Activated CD8-positive, alpha-beta T cell treated with anti-CD3 and anti-CD28 coated beads, Interleukin-2, amount 10 ng/mL, durations not matched to agents 7 days and 5 days (primary cell): ENCODE data around the gene MYPN. TPM values are rescaled to one million over a fixed set of nuclear protein-coding genes. Genes with fewer than 3 reads are reported as not detected.

Source experiments
- ATAC-seq: fragments of 150-1000 bp; cut with Tn5 transposase; one replicate; pipeline ENCODE4 v1.10.0; 2021; ENCODE audit warnings: moderate library complexity
- CTCF ChIA-PET: fragments of 350-600 bp; sonication (Branson Sonifier 250); formaldehyde crosslinking; loops from one replicate; lab custom pipeline; 2021; ENCODE audit warnings: antibody characterized with exemption; lab: Charles Lee
- POLR2A ChIA-PET: fragments of 350-600 bp; sonication (Branson Sonifier 250); formaldehyde crosslinking; loops from one replicate; lab custom pipeline; 2021; ENCODE audit warnings: antibody characterized with exemption; lab: Charles Lee
- DNase-seq: peaks from one replicate; pipeline ENCODE4 v3.0.0-alpha.2; 2020
- H3K27ac Mint-ChIP-seq: one replicate; pipeline ENCODE4 v1.8.0; 2021; ENCODE audit warnings: mild to moderate bottlenecking, mixed read lengths
- H3K27me3 Mint-ChIP-seq: one replicate; pipeline ENCODE4 v1.8.0; 2021; ENCODE audit warnings: low read depth, mixed read lengths
- H3K36me3 Mint-ChIP-seq: one replicate; pipeline ENCODE4 v1.8.0; 2021; ENCODE audit warnings: low read depth, mixed read lengths
- H3K4me1 Mint-ChIP-seq: one replicate; pipeline ENCODE4 v1.8.0; 2021; ENCODE audit warnings: low read depth, mixed read lengths
- H3K4me3 Mint-ChIP-seq: one replicate; pipeline ENCODE4 v1.8.0; 2021; ENCODE audit warnings: mild to moderate bottlenecking, mixed read lengths
- H3K9me3 Mint-ChIP-seq: one replicate; pipeline ENCODE4 v1.8.0; 2022; ENCODE audit warnings: mixed read lengths; ENCODE audit not compliant: insufficient read depth
- total RNA-seq, 2 experiments: library from RNA; stranded (reverse); gene quantifications; one replicate each; pipeline ENCODE4 v1.2.3, GENCODE V29; 2021

The MYPN gene
- total RNA-seq, 2 experiments from 2014 or later, result not detected

DNA sequence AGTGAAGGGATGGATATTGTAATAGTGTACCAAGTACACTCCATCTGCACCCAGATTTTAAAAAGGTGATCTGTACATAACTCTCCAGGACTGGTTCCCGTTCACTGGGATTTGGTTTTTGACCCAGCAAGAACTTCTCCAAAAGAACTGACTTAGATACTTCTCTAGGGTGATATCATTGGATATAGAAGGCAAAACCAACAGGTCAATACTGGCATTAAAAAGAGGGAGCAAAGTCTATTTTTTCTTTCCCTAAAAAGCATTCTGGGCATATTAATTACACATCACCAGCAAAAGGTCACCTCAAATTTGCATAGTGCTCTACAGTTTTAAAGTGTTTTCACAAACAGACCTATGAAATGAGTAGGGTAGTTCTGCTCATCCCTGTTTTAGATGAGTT lies 3.5 kb downstream of the MYPN start:
- no peaks in the 10 kb centered on the region for H3K4me1 Mint-ChIP-seq
- no peak overlapping the region for H3K4me3 Mint-ChIP-seq
- ChIA-PET CTCF (no interaction called here), POLR2A (no interaction called here)
- H3K27me3 Mint-ChIP-seq, result peaks cover 15% of the 10 kb centered on the region
- H3K9me3 Mint-ChIP-seq, result no peaks in the 10 kb centered on the region
- H3K27ac Mint-ChIP-seq, result no peak overlapping the region
- DNase-seq (no peak), ATAC-seq (no peak)
- no peaks in the 10 kb centered on the region for H3K36me3 Mint-ChIP-seq

DNA sequence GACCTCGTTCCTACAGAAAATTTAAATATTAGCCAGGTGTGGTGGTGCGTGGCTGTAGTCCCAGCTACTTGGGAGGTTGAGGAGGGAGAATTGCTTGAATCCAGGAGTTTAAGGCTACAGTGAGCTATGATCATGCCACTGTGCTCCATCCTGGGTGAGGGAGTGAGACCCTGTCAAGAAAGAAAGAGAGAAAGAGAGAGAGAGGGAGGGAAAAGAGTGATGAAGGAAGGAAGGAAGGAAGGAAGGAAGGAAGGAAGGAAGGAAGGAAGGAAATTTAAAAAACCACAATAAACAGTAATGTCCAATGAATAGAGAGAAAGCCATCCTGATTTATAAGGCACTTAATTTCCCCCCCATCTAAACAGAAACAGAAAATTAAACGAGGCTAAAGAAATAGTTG lies 9.4 kb downstream of the MYPN start:
- no peaks in the 10 kb centered on the region for H3K4me1 Mint-ChIP-seq
- peaks cover 12% of the 10 kb centered on the region for H3K27me3 Mint-ChIP-seq
- ATAC-seq (no peak), DNase-seq (no peak)
- no peaks in the 10 kb centered on the region for H3K36me3 Mint-ChIP-seq
- H3K9me3 Mint-ChIP-seq, result no peaks in the 10 kb centered on the region
- no peak overlapping the region for H3K27ac Mint-ChIP-seq
- H3K4me3 Mint-ChIP-seq, result no peak overlapping the region
- POLR2A ChIA-PET, result no interaction called here
- CTCF ChIA-PET, result no interaction called here

DNA sequence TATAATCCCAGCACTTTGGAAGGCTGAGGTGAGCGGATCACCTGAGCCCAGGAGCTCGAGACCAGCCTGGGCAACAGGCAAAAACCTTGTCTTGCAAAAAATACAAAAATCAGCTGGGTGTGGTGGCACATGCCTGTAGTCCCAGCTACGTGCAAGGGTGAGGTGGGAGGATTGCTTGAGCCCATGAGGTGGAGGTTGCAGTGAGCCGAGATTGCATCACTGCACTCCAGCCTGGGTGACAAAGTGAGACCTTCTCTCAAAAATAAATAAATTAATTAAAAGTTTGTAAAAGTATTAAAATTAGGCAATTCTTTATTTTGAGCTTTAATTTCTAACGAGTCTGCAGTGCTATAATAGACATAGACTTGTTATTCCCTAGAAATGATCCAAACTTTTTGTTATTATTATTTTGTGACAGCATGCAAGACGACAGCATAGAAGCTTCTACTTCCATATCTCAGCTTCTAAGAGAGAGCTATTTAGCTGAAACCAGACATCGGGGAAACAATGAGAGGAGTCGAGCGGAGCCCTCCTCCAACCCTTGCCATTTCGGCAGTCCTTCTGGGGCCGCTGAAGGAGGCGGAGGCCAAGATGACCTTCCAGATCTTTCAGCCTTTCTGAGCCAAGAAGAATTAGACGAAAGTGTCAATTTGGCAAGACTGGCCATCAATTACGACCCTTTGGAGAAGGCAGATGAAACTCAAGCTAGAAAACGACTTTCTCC lies 11.9 kb downstream of the MYPN start:
- no peak for ATAC-seq
- POLR2A ChIA-PET, result no interaction called here
- Mint-ChIP-seq H3K36me3 (no peaks in the 10 kb centered on the region), H3K4me3 (no peak overlapping the region), H3K27ac (no peak overlapping the region), H3K9me3 (no peaks in the 10 kb centered on the region), H3K4me1 (no peaks in the 10 kb centered on the region), H3K27me3 (peaks cover 13% of the 10 kb centered on the region)
- CTCF ChIA-PET, result no interaction called here
- no peak for DNase-seq

DNA sequence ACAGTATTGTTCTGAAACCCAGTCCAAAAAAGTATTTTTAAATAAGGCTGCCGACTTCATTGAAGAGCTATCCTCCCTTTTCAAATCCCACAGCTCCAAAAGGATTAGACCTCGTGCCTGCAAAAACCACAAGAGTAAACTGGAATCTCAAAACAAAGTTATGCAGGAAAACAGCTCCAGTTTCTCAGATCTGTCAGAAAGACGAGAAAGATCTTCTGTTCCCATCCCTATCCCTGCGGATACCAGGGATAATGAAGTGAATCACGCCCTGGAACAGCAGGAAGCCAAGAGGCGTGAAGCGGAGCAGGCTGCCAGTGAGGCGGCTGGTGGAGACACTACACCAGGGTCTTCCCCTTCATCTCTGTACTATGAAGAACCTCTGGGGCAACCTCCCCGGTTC lies 12.6 kb downstream of the MYPN start:
- no peaks in the 10 kb centered on the region for H3K4me1 Mint-ChIP-seq
- CTCF ChIA-PET, result no interaction called here
- POLR2A ChIA-PET, result no interaction called here
- H3K27ac Mint-ChIP-seq, result no peak overlapping the region
- H3K36me3 Mint-ChIP-seq, result no peaks in the 10 kb centered on the region
- no peak overlapping the region for H3K4me3 Mint-ChIP-seq
- ATAC-seq (no peak), DNase-seq (no peak)
- no peaks in the 10 kb centered on the region for H3K9me3 Mint-ChIP-seq
- peaks cover 17% of the 10 kb centered on the region for H3K27me3 Mint-ChIP-seq

DNA sequence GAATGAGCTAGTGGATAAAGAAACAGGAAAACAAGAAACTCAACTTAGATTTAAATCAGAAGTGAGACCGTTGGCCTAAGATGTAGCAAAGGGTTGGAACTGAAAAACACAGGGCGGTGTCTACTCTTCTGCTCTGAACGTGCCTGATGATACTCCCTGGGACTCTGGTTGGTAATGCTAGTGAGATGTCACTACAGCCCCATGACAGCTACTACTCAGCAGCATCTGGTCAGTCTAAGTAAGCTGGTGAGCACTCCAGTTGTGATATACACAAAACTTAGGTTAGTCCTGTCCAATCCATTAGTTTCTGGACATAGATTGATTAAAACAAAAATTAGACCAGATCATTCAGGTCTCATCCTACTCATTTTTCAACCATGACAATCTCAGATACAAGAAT lies 15.4 kb downstream of the MYPN start:
- Mint-ChIP-seq H3K4me1 (no peaks in the 10 kb centered on the region), H3K36me3 (no peaks in the 10 kb centered on the region), H3K4me3 (no peak overlapping the region), H3K27me3 (peaks cover 13% of the 10 kb centered on the region), H3K27ac (no peak overlapping the region), H3K9me3 (no peaks in the 10 kb centered on the region)
- ATAC-seq (no peak), DNase-seq (no peak)
- POLR2A ChIA-PET, result no interaction called here
- CTCF ChIA-PET, result no interaction called here

DNA sequence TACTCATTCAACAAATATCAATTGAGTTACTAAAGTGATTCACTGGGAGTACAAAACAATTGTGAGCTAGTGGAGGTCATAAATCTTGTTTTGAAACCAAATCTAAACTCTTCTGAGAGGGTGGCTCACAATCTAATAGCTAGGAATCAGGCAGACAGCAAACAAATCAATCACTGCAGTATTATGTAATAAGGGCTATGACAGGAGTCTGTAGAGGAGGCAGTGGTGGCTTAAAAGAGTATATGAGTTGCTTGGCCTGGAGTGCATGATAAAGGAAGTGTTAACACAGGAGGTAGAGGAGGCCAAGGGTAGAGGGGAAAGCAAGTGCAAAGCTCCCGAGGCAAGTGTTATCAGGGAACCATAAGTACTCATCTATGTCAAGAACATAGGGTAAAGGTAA lies 16.5 kb downstream of the MYPN start:
- Mint-ChIP-seq H3K9me3 (no peaks in the 10 kb centered on the region), H3K36me3 (no peaks in the 10 kb centered on the region), H3K4me1 (no peaks in the 10 kb centered on the region), H3K4me3 (no peak overlapping the region), H3K27me3 (peaks cover 13% of the 10 kb centered on the region), H3K27ac (no peak overlapping the region)
- ChIA-PET POLR2A (no interaction called here), CTCF (no interaction called here)
- ATAC-seq (no peak), DNase-seq (no peak)

DNA sequence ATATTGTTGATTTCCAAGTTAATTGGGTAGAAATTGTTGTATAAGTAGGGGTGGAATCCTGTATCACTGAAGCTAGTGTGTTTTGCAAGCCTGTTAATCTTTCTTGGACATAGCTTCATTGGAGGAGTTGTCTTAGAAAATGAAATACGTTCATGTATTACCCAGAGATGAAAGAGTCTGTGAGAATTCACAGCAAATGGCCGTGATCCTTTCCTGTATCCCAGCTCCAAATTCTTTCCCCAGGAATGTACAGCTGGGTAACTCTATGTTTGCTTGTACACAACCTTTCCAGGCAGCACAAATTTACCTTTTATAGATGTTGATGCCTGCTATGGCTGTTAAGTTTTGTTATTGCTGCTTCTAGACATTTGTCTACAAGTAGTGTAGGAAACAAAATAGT lies 18.7 kb downstream of the MYPN start:
- Mint-ChIP-seq H3K27ac (no peak overlapping the region), H3K27me3 (peaks cover 13% of the 10 kb centered on the region), H3K4me3 (no peak overlapping the region), H3K9me3 (no peaks in the 10 kb centered on the region), H3K36me3 (no peaks in the 10 kb centered on the region), H3K4me1 (no peaks in the 10 kb centered on the region)
- POLR2A ChIA-PET, result interaction anchor here (0.6 kb wide), 1 partner anchor 643 kb away, joined by 3 read pairs; no protein-coding TSS in a partner anchor
- CTCF ChIA-PET, result no interaction called here
- DNase-seq (no peak), ATAC-seq (no peak)

DNA sequence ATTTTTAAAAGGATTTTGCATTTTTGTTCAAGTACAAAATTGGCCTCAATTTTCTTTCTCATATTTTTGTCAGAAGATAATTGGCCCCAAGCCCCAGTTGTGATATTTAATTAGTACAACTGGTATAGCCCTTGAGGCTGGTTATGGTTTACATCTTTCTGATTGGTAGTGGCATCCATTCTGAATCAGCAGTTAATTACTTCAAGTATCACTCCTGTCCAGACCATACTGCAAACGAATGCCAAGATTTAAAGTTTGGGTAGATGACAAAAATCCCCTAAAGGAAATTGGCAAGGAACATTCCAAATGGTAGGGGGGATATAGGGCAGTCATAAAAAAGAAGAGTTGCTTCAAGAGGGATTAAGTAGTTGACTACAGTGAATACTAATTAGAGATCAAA lies 23.1 kb downstream of the MYPN start:
- Mint-ChIP-seq H3K27me3 (peaks cover 2% of the 10 kb centered on the region), H3K36me3 (no peaks in the 10 kb centered on the region), H3K4me3 (no peak overlapping the region), H3K27ac (no peak overlapping the region), H3K4me1 (no peaks in the 10 kb centered on the region), H3K9me3 (no peaks in the 10 kb centered on the region)
- DNase-seq (no peak), ATAC-seq (no peak)
- ChIA-PET POLR2A (no interaction called here), CTCF (no interaction called here)

DNA sequence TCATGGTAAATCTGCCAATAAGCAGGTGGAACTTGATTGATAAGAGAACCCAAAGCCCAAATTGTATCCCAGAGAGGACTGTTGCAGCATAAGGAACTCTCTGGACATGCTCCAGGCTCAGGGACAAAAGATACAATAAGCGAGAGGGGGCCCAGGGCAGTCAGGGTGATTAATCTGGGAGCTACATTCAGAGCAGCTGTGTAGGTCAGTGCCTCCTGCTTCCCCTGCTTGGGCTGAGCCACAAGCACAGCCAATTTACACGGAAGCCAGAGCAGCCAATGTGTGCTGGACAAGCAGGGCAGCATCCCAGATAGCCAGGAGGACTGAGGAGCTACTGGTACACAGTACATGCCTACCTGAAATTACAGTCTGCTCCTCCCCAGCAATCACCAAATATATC lies 24.2 kb downstream of the MYPN start:
- ChIA-PET POLR2A (no interaction called here), CTCF (no interaction called here)
- DNase-seq (no peak), ATAC-seq (no peak)
- Mint-ChIP-seq H3K27me3 (peaks cover 2% of the 10 kb centered on the region), H3K4me1 (no peaks in the 10 kb centered on the region), H3K36me3 (no peaks in the 10 kb centered on the region), H3K9me3 (no peaks in the 10 kb centered on the region), H3K27ac (no peak overlapping the region), H3K4me3 (no peak overlapping the region)

DNA sequence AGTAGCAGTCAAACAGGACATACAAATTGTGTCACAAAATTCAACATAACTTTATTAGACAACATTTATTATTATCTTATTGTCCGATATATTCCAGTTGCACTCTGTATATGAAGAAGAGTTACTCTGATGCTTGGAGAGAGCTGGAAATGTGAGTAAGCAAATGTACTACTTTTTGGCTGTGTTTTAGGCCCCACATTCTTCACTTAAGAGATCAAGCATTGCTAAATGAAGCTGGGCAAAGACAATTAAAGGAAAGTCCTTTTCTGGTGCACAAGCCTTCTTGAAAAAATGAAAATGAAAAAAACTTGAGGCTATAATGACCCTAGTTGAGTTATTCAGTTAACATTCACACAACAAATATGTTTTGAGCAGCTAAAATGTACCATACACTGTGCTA lies 26.1 kb downstream of the MYPN start:
- no peaks in the 10 kb centered on the region for H3K9me3 Mint-ChIP-seq
- no peak overlapping the region for H3K27ac Mint-ChIP-seq
- CTCF ChIA-PET, result interaction anchor here (1.2 kb wide), 1 partner anchor 78 kb away, joined by 3 read pairs; no protein-coding TSS in a partner anchor
- H3K27me3 Mint-ChIP-seq, result peaks cover 15% of the 10 kb centered on the region
- H3K36me3 Mint-ChIP-seq, result no peaks in the 10 kb centered on the region
- no peak for DNase-seq
- H3K4me3 Mint-ChIP-seq, result no peak overlapping the region
- no peak for ATAC-seq
- POLR2A ChIA-PET, result no interaction called here
- no peaks in the 10 kb centered on the region for H3K4me1 Mint-ChIP-seq

DNA sequence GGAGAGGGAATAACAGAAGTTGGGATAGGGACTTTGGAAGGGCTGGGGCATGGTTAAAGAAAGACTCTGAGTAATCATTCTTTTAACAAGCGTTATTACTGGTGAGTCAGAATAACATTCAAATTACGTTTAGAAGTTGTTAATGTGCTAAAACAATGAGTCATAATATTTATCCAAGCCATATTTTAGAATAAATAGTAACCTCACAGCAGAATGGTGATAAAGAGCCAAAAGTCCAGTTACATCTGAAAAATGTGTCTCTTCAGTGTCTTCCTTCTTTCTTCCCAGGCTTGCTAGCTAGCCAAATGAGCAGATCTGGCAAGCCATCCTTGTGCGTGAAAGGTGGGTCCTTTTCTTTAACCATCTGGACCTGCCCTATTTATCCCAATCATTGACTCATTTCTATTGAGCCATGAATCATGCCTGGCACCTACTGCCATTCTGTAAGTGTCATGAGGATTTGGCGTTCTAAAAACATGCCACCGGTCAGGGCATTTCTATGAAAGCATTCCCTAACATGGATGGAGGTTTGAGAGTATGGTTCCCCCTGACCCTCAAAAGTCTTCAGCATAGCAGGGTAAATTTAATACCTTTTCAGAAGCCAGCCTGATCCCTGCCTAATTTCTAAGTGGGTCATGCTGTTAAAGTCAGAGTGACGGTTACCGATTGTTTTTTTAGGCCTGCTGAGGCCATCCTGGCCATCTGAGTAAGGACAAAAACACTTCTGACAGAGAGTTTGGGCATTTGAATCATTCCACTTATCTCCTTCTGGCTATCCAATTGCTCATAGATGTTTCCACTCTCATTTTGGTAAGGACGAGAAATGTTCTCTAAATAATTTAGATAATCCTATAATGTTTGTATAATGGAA lies 26.9 kb downstream of the MYPN start:
- no peaks in the 10 kb centered on the region for H3K36me3 Mint-ChIP-seq
- H3K9me3 Mint-ChIP-seq, result no peaks in the 10 kb centered on the region
- no peak overlapping the region for H3K4me3 Mint-ChIP-seq
- H3K4me1 Mint-ChIP-seq, result no peaks in the 10 kb centered on the region
- ChIA-PET CTCF (interaction anchor here (1.2 kb wide), 1 partner anchor 77 kb away, joined by 3 read pairs; no protein-coding TSS in a partner anchor), POLR2A (no interaction called here)
- DNase-seq, result no peak
- peaks cover 17% of the 10 kb centered on the region for H3K27me3 Mint-ChIP-seq
- ATAC-seq, result no peak
- H3K27ac Mint-ChIP-seq, result no peak overlapping the region

DNA sequence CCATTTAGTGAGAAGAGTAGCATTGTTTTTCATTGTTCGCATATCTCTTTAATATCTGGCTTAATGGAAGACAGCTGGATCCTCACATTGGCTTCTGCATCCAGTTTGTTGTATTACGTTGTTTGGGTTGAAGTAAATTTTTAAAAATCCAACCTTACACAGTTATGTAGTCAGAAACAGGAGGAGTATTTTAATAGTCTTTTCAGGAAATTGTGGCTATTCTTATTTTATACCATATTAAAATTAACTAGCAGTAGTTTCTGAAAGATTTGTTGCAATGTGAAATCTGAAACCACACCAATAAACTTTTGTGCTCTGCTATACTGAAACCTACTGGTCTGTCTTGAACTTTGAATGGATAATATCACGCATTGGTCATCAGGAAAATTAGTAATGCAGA lies 27.9 kb downstream of the MYPN start:
- Mint-ChIP-seq H3K9me3 (no peaks in the 10 kb centered on the region), H3K4me3 (no peak overlapping the region)
- POLR2A ChIA-PET, result no interaction called here

More for the DNA sequence above, 27.9 kb downstream of the MYPN start:
- CTCF ChIA-PET, result no interaction called here
- no peak overlapping the region for H3K27ac Mint-ChIP-seq
- peaks cover 17% of the 10 kb centered on the region for H3K27me3 Mint-ChIP-seq
- H3K36me3 Mint-ChIP-seq, result no peaks in the 10 kb centered on the region
- no peaks in the 10 kb centered on the region for H3K4me1 Mint-ChIP-seq
- no peak for ATAC-seq
- no peak for DNase-seq
